Immature natural killer cell (primary cell): ENCODE results near the gene CCL28. TPM values are rescaled to one million over a fixed set of nuclear protein-coding genes. Genes with fewer than 3 reads are reported as not detected.
"Not testable (repeated sequence)": the region's sequence is repeated elsewhere in the genome, so short reads cannot be mapped to it uniquely, and the experiment has no call there.

Source experiments
- DNase-seq, 3 donors: peaks; one replicate each; pipeline ENCODE4 v3.0.0; 2022; ENCODE audit warnings: mixed read lengths in 1 of 3
- H3K27ac Mint-ChIP-seq, 6 donors: one replicate each; pipeline ENCODE4 v1.8.0; 2020; ENCODE audit warnings: mixed read lengths in 6 of 6, mild to moderate bottlenecking in 5 of 6, inconsistent platforms in 4 of 6, moderate library complexity in 3 of 6
- H3K27me3 Mint-ChIP-seq, 3 donors: one replicate each; pipeline ENCODE4 v1.8.0; 2020 to 2021; ENCODE audit warnings: low read depth in 3 of 3, mild to moderate bottlenecking in 3 of 3, mixed read lengths in 3 of 3, moderate library complexity in 3 of 3, inconsistent platforms in 1 of 3
- H3K36me3 Mint-ChIP-seq, 3 donors: one replicate each; pipeline ENCODE4 v1.8.0; 2020; ENCODE audit warnings: mixed read lengths in 3 of 3, inconsistent platforms in 2 of 3, mild to moderate bottlenecking in 2 of 3
- H3K4me1 Mint-ChIP-seq, 2 donors: one replicate each; pipeline ENCODE4 v1.8.0; 2020; ENCODE audit warnings: inconsistent platforms in 2 of 2, mild to moderate bottlenecking in 2 of 2, mixed read lengths in 2 of 2, moderate library complexity in 1 of 2
- H3K4me3 Mint-ChIP-seq, 5 donors: one replicate each; pipeline ENCODE4 v1.8.0; 2020; ENCODE audit warnings: mild to moderate bottlenecking in 5 of 5, mixed read lengths in 5 of 5, inconsistent platforms in 3 of 5, moderate library complexity in 3 of 5
- H3K9me3 Mint-ChIP-seq, 6 donors: one replicate each; pipeline ENCODE4 v1.8.0; 2020; ENCODE audit warnings: mild to moderate bottlenecking in 6 of 6, mixed read lengths in 6 of 6, inconsistent platforms in 4 of 6, moderate library complexity in 3 of 6
- polyA plus RNA-seq, 3 donors: library from polyadenylated mRNA; unstranded; fragments of 300-500 nt; fragmentation: Illumina TruSeq; gene quantifications; one replicate each; pipeline ENCODE4 v1.2.3, GENCODE V29; 2021

The CCL28 gene
- polyA plus RNA-seq: 10 to 100 TPM in 1 of 3 donors, 1 to 10 TPM in 2; 5.0 to 12.1 (median 8.6) TPM

GRCh38 chr5:43412156-43412555, at the start of gene CCL28:
Gene CCL28, minus strand, starts transcription at chr5:43412391. Its CDS starts 75 bp downstream, at chr5:43412316.
- peaks cover 2 to 5% (median 4%) of the 10 kb centered on the region in 3 donors for H3K27me3 Mint-ChIP-seq
- H3K9me3 Mint-ChIP-seq: peaks cover 0 to 4% (median 0%) of the 10 kb centered on the region in 6 donors
- no peaks in the 10 kb centered on the region for H3K4me1 Mint-ChIP-seq
- no peak within 1 kb of the TSS for H3K4me3 Mint-ChIP-seq
- H3K36me3 Mint-ChIP-seq: no peaks in the 10 kb centered on the region
- DNase-seq: no peak
- H3K27ac Mint-ChIP-seq: no peak within 1 kb of the TSS

DNA sequence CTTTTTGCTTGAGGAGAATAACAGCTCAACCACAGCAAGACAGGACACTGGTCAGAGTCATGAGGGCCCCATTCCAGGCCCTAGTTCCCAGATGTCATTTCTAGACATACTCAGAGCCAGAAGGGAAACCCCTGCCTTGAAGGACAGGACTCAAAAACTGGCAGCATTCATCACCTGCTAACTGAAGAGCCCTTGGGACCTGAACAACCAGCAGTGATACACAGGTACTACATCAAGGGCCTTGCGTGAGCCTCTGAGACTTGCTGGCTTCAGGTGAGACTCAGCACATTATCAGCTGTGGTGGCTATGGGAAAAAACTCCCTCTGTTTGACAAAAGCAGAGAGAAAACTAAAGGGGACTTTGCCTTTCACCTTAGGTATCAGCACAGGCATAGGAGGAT, 48.9 kb upstream of the CCL28 start:
- DNase-seq: no peak
- peaks cover 0 to 2% (median under 1%) of the 10 kb centered on the region in 6 donors for H3K9me3 Mint-ChIP-seq
- H3K4me3 Mint-ChIP-seq: no peak overlapping the region
- H3K27ac Mint-ChIP-seq: no peak overlapping the region
- peaks cover 0 to 14% of the 10 kb centered on the region in 2 donors for H3K4me1 Mint-ChIP-seq
- no peaks in the 10 kb centered on the region for H3K27me3 Mint-ChIP-seq
- peaks cover 9 to 35% (median 30%) of the 10 kb centered on the region in 3 donors for H3K36me3 Mint-ChIP-seq

DNA sequence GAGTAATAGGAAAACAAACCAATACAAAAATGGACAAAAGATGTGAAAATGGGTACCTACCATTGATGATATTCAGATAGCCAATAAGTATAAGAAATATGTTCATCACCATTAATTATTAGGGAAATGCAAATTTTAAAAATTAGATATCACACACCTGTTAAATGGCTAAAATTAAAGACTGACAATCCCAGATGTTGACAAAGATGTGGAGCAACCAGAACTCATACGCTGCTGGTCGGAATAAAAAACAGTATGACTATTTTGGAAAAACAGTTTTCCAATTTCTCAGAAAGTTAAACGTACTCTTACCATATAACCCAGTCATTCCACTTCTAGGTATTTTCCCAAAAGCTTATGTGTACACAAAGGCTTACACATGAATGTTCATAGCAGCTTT, 44.4 kb upstream of the CCL28 start:
- Mint-ChIP-seq H3K27me3 (no peaks in the 10 kb centered on the region), H3K36me3 (peaks cover 10 to 44% (median 32%) of the 10 kb centered on the region in 3 donors), H3K4me1 (peaks cover 0 to 5% of the 10 kb centered on the region in 2 donors), H3K27ac (no peak overlapping the region), H3K4me3 (no peak overlapping the region), H3K9me3 (no peaks in the 10 kb centered on the region)
- no peak for DNase-seq

- H3K36me3 Mint-ChIP-seq: peaks cover 19 to 44% (median 33%) of the 10 kb centered on the region in 3 donors
- H3K4me3 Mint-ChIP-seq, DNase-seq, H3K27me3 Mint-ChIP-seq, H3K4me1 Mint-ChIP-seq, H3K27ac Mint-ChIP-seq: not testable (repeated sequence)
- peaks cover 25 to 72% (median 54%) of the 10 kb centered on the region in 6 donors for H3K9me3 Mint-ChIP-seq
Measured at GRCh38 chr5:43441575-43441974, 29.4 kb upstream of the CCL28 start.

DNA sequence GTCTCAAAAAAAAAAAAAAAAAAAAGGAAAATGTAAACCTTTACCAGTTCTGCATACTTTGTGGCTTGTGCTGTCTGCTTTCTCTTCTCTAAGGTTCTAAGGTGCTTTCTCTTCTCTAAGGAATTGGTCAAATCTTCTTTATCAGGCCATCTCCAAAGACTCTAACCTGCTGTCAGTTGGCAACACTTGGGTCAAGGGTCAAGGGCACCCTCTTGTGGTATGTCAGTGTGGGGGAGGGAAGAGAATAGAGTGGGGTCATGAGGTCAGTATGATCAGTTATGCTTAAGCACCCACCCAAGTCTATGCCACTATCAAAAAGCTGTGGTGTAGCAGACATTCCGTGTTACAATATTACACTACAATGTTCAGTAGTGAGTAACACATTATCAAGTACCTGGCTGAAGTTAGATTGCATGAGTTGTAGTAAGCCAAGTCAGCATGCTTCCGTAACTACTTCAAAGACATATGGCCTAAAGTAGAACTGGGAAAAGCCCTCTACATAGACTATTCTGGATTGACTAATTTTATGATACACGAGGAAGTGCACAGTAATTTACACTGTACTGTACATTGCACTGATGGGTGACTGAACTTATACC, 25.0 kb upstream of the CCL28 start:
- Mint-ChIP-seq H3K27me3 (peaks cover 0 to 4% (median 2%) of the 10 kb centered on the region in 3 donors), H3K4me3 (no peak overlapping the region), H3K4me1 (no peaks in the 10 kb centered on the region), H3K9me3 (peaks cover 15 to 48% (median 42%) of the 10 kb centered on the region in 6 donors), H3K27ac (no peak overlapping the region), H3K36me3 (peaks cover 0 to 15% (median 0%) of the 10 kb centered on the region in 3 donors)
- DNase-seq: no peak

- H3K4me3 Mint-ChIP-seq: no peak overlapping the region
- peaks cover 0 to 7% (median 1%) of the 10 kb centered on the region in 3 donors for H3K27me3 Mint-ChIP-seq
- no peak overlapping the region for H3K27ac Mint-ChIP-seq
- peaks cover 4 to 16% (median 15%) of the 10 kb centered on the region in 6 donors for H3K9me3 Mint-ChIP-seq
- H3K4me1 Mint-ChIP-seq: no peaks in the 10 kb centered on the region
- H3K36me3 Mint-ChIP-seq: peaks cover 0 to 9% (median 0%) of the 10 kb centered on the region in 3 donors
- no peak for DNase-seq
Measured at GRCh38 chr5:43433382-43433781, 21.2 kb upstream of the CCL28 start.

GRCh38 chr5:43432486-43433375, 20.5 kb upstream of the CCL28 start:
- Mint-ChIP-seq H3K36me3 (peaks cover 0 to 3% (median 0%) of the 10 kb centered on the region in 3 donors), H3K9me3 (peaks cover 3 to 9% (median 8%) of the 10 kb centered on the region in 6 donors), H3K27me3 (peaks cover 0 to 7% (median 1%) of the 10 kb centered on the region in 3 donors), H3K4me3 (no peak overlapping the region), H3K4me1 (no peaks in the 10 kb centered on the region), H3K27ac (no peak overlapping the region)
- DNase-seq: no peak

DNA sequence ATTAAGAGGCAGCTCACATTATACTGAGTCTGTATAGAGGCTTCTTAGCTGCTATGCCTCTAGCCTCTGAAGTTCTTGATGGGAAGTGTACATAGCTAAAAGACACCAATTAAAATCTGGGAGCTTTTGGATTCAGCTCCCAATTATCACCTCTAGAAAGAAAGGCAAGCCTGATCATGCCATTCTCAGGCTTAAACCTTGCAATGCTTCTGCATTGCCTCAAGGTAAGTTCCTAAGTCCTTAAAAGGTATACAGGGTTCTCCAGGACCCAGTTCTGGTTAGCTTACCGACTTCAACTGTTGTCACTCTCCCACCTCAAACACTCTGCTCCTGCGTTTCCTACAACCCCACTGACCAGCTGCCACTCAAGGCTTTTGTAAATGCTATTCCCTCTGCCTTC, 17.5 kb upstream of the CCL28 start:
- Mint-ChIP-seq H3K9me3 (peaks cover 0 to 2% (median 0%) of the 10 kb centered on the region in 6 donors), H3K36me3 (no peaks in the 10 kb centered on the region), H3K4me3 (no peak overlapping the region), H3K27me3 (peaks cover 0 to 7% (median 1%) of the 10 kb centered on the region in 3 donors), H3K4me1 (no peaks in the 10 kb centered on the region), H3K27ac (no peak overlapping the region)
- no peak for DNase-seq

DNA sequence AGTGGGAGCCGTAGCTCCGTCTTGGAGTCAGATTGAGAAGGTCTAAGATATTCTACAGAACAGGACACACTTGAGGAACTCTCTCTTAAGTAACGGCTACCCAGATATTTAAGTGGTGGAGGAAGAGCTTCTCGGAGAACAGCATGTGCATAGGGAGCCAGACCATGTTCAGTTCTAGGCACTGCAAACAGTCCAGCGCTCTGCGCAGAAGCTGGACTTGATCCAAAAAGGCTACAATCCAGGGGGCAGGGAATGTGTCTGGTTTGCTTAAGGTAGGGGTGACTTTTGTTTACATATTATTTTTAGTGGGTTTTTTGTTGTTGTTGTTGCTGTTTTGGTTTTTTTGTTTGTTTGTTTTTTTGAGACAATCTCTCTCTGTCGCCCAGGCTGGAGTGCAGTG, 16.8 kb upstream of the CCL28 start:
- Mint-ChIP-seq H3K36me3 (no peaks in the 10 kb centered on the region), H3K4me3 (no peak overlapping the region), H3K9me3 (peaks cover 0 to 2% (median 0%) of the 10 kb centered on the region in 6 donors), H3K4me1 (no peaks in the 10 kb centered on the region), H3K27me3 (peaks cover 0 to 7% (median 1%) of the 10 kb centered on the region in 3 donors), H3K27ac (no peak overlapping the region)
- no peak for DNase-seq

- H3K9me3 Mint-ChIP-seq: peaks cover 0 to 2% (median 0%) of the 10 kb centered on the region in 6 donors
- H3K27ac Mint-ChIP-seq: no peak overlapping the region
- H3K4me1 Mint-ChIP-seq: no peaks in the 10 kb centered on the region
- no peaks in the 10 kb centered on the region for H3K36me3 Mint-ChIP-seq
- H3K4me3 Mint-ChIP-seq: no peak overlapping the region
- H3K27me3 Mint-ChIP-seq: peaks cover 0 to 3% (median 1%) of the 10 kb centered on the region in 3 donors
- DNase-seq: no peak
Measured at GRCh38 chr5:43427306-43427705, 15.1 kb upstream of the CCL28 start.

GRCh38 chr5:43425983-43426382, 13.8 kb upstream of the CCL28 start:
- Mint-ChIP-seq H3K27me3 (peaks cover 0 to 1% (median under 1%) of the 10 kb centered on the region in 3 donors), H3K27ac (no peak overlapping the region), H3K4me1 (no peaks in the 10 kb centered on the region), H3K9me3 (peaks cover 0 to 2% (median 0%) of the 10 kb centered on the region in 6 donors), H3K4me3 (no peak overlapping the region), H3K36me3 (no peaks in the 10 kb centered on the region)
- DNase-seq: no peak

DNA sequence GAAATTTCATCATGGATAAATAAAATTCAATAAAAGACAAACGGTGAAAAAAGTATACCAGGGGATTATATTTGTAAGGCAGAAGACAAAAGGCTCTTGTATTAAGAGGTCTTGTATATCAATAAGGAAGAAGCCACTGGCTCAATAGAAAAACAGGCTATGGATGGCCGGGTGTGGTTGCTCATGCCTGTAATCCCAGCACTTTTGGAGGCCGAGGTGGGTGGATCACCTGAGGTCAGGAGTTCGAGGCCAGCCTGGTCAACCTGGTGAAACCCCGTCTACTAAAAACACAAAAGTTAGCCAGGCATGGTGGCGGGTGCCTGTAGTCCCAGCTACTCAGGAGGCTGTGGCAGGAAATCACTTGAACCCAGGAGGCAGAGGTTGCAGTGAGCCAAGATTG, 10.9 kb upstream of the CCL28 start:
- H3K4me3 Mint-ChIP-seq, H3K36me3 Mint-ChIP-seq, H3K27ac Mint-ChIP-seq, H3K27me3 Mint-ChIP-seq, H3K4me1 Mint-ChIP-seq, H3K9me3 Mint-ChIP-seq, DNase-seq: not testable (repeated sequence)

DNA sequence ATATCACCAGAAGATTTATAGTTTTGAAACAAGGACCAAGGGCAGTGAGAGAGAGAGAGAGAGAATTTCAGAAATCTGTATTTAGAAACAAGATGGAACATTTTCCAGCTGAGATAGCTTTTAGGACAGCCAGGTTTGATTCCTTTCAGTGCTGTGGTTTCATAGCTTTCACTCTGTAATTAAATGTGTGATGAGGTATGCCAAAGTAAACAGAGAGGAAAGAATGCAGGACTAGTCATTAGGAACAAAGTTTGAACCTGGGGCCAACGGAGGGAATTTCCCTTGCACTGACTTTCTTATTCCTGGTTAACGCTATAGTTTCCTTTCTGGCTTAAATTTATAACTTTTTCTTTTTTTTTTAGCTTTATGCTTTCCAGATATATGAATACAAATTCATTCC, 10.0 kb upstream of the CCL28 start:
- Mint-ChIP-seq H3K4me3 (no peak overlapping the region), H3K36me3 (no peaks in the 10 kb centered on the region), H3K27me3 (peaks cover 0 to 3% (median 0%) of the 10 kb centered on the region in 3 donors), H3K9me3 (peaks cover 0 to 2% (median 0%) of the 10 kb centered on the region in 6 donors), H3K4me1 (no peaks in the 10 kb centered on the region), H3K27ac (no peak overlapping the region)
- no peak for DNase-seq
